Caco-2 (cell line): Measurements from ENCODE around the gene PER3. TPM values are rescaled to one million over a fixed set of nuclear protein-coding genes. Genes with fewer than 3 reads are reported as not detected.

Source experiments
- BruUV-seq: library from RNA; stranded (reverse); fragments of 400-500 nt; replicated peaks from 2 replicates; lab custom pipeline; 2021; lab: Mats Ljungman, UMichigan
- CTCF ChIA-PET: fragments of 300-600 bp; sonication (Branson Sonifier 250); formaldehyde crosslinking; loops from one replicate; lab custom pipeline; 2022; ENCODE audit warnings: antibody characterized with exemption; lab: Charles Lee
- POLR2A ChIA-PET: fragments of 300-600 bp; sonication (Branson Sonifier 250); formaldehyde crosslinking; loops from one replicate; lab custom pipeline; 2022; ENCODE audit warnings: antibody characterized with exemption; lab: Charles Lee
- DNase-seq, 2 experiments: peaks; one replicate each; pipeline versions ENCODE4 v3.0.0 to v3.0.0-alpha.2; 2020 to 2022
- H3K27me3 ChIP-seq: replicated peaks from 2 replicates; pipeline ENCODE4 v1.6.0; 2011; ENCODE audit warnings: low read length; ENCODE audit not compliant: control insufficient read depth, insufficient read depth
- H3K36me3 ChIP-seq: 2 replicates; pipeline ENCODE4 v1.5.1; 2011; ENCODE audit warnings: low read length; ENCODE audit not compliant: control insufficient read depth, insufficient read depth
- H3K4me1 ChIP-seq: fragments of 250-450 bp; sonication (Bioruptor Pico); 2 replicates; pipeline ENCODE4 v1.5.1; 2020; ENCODE audit warnings: mild to moderate bottlenecking
- H3K4me3 ChIP-seq: 2 replicates; pipeline ENCODE4 v1.5.1; 2011; ENCODE audit warnings: low read depth, mild to moderate bottlenecking, control low read depth, low read length
- H3K9me3 ChIP-seq: fragments of 250-450 bp; sonication (Bioruptor Pico); 2 replicates; pipeline ENCODE4 v1.5.1; 2020; ENCODE audit warnings: mild to moderate bottlenecking, moderate library complexity
- H3K27ac Mint-ChIP-seq: one replicate; pipeline ENCODE4 v1.8.0; 2022; ENCODE audit warnings: mixed read lengths; ENCODE audit not compliant: unreplicated experiment
- H3K27me3 Mint-ChIP-seq: one replicate; pipeline ENCODE4 v1.8.0; 2022; ENCODE audit warnings: mixed read lengths; ENCODE audit not compliant: insufficient read depth, unreplicated experiment
- H3K36me3 Mint-ChIP-seq: one replicate; pipeline ENCODE4 v1.8.0; 2022; ENCODE audit warnings: mild to moderate bottlenecking, mixed read lengths; ENCODE audit not compliant: insufficient read depth, unreplicated experiment
- H3K4me1 Mint-ChIP-seq: one replicate; pipeline ENCODE4 v1.8.0; 2022; ENCODE audit warnings: low read depth, mixed read lengths; ENCODE audit not compliant: unreplicated experiment
- H3K4me3 Mint-ChIP-seq: one replicate; pipeline ENCODE4 v1.8.0; 2022; ENCODE audit warnings: mild to moderate bottlenecking, moderate library complexity, mixed read lengths; ENCODE audit not compliant: unreplicated experiment
- H3K9me3 Mint-ChIP-seq: one replicate; pipeline ENCODE4 v1.8.0; 2022; ENCODE audit warnings: mixed read lengths; ENCODE audit not compliant: unreplicated experiment
- CTCF ChIP-seq, 2 experiments: fragments of 200-600 bp in 1 of 2; IDR thresholded peaks; 1 replicate in 1 of 2; 2 replicates in 1 of 2; pipeline versions ENCODE4 v1.5.1 to v1.8.0; 2011 to 2022; ENCODE audit warnings: antibody characterized with exemption in 1 of 2, control low read depth in 1 of 2, inconsistent platforms in 1 of 2, low read depth in 1 of 2, low read length in 1 of 2, mild to moderate bottlenecking in 1 of 2, moderate library complexity in 1 of 2; ENCODE audit not compliant: insufficient read depth in 1 of 2, severe bottlenecking in 1 of 2, unreplicated experiment in 1 of 2
- intact Hi-C: fragments of 100-400 bp; cut with micrococcal nuclease; formaldehyde crosslinking; loops from one replicate; pipeline ENCODE4 v1.10.0; 2022; ENCODE audit not compliant: unreplicated experiment
- total RNA-seq: library from RNA; stranded (reverse); gene quantifications from 2 replicates; pipeline ENCODE4 v1.2.3, GENCODE V29; 2022

The PER3 gene
- total RNA-seq, 1 experiment from 2014 or later = 27.4 TPM

DNA sequence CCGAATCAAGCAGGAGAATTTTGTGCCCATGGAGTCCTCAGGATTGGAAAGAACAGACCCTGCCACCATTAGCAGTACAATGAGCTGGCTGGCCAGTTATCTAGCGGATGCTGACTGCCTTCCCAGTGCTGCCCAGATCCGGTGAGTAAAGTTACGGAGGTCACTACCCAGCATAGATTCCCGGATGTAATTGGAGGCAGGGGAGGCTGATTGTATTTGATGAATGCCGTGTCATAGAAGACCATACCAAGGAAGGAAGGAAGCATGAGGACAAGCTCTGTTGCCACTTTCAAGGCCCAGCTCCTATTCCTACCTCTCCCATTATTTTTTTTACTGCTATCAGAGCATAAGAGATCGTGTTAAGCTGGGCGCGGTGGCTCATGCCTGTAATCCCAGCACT lies 39.2 kb upstream of the PER3 start:
- intact Hi-C loops = no loop called here
- Histone ChIP-seq H3K36me3 (no peaks in the 10 kb centered on the region), H3K4me1 (no peaks in the 10 kb centered on the region), H3K9me3 (no peaks in the 10 kb centered on the region), H3K27me3 (no peaks in the 10 kb centered on the region), H3K4me3 (no peak overlapping the region)
- CTCF ChIA-PET = interaction anchor here (1.1 kb wide), 1 partner anchor 77 kb away, joined by 7 read pairs; no protein-coding TSS in a partner anchor
- Mint-ChIP-seq H3K4me3 (no peak overlapping the region), H3K4me1 (no peaks in the 10 kb centered on the region), H3K36me3 (no peaks in the 10 kb centered on the region), H3K27ac (no peak overlapping the region), H3K9me3 (no peaks in the 10 kb centered on the region), H3K27me3 (no peaks in the 10 kb centered on the region)
- POLR2A ChIA-PET = no interaction called here
- BruUV-seq = no TSS peak
- no peak for DNase-seq
- TF ChIP-seq CTCF (IDR thresholded peaks at IDR 0.05; ENCODE audit: insufficient read depth in 1 of 2, low read depth in 1 of 2, low read length in 1 of 2, severe bottlenecking in 1 of 2, unreplicated experiment in 1 of 2) = no peak

DNA sequence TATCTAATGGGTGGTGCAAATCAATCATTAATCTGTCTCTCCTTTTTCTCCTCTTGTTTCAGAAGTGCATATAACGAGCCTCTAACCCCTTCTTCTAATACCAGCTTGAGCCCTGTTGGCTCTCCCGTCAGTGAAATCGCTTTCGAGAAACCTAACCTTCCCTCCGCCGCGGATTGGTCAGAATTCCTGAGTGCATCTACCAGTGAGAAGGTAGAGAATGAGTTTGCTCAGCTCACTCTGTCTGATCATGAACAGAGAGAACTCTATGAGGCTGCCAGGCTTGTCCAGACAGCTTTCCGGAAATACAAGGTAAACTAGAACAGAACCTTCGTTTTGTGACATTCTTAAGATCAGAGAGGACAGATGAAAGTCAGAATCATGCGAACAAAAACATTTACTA lies 38.3 kb upstream of the PER3 start:
- no TSS peak for BruUV-seq
- ChIA-PET CTCF (interaction anchor here (1.1 kb wide), 1 partner anchor 78 kb away, joined by 7 read pairs; no protein-coding TSS in a partner anchor), POLR2A (no interaction called here)
- Histone ChIP-seq H3K36me3 (no peaks in the 10 kb centered on the region), H3K9me3 (no peaks in the 10 kb centered on the region), H3K4me3 (no peak overlapping the region), H3K4me1 (no peaks in the 10 kb centered on the region), H3K27me3 (no peaks in the 10 kb centered on the region)
- Mint-ChIP-seq H3K4me1 (no peaks in the 10 kb centered on the region), H3K36me3 (no peaks in the 10 kb centered on the region), H3K27ac (no peak overlapping the region), H3K9me3 (no peaks in the 10 kb centered on the region), H3K27me3 (no peaks in the 10 kb centered on the region), H3K4me3 (no peak overlapping the region)
- DNase-seq = no peak
- no peak for TF ChIP-seq CTCF (IDR thresholded peaks at IDR 0.05; ENCODE audit: insufficient read depth in 1 of 2, low read depth in 1 of 2, low read length in 1 of 2, severe bottlenecking in 1 of 2, unreplicated experiment in 1 of 2)
- intact Hi-C loops = no loop called here

DNA sequence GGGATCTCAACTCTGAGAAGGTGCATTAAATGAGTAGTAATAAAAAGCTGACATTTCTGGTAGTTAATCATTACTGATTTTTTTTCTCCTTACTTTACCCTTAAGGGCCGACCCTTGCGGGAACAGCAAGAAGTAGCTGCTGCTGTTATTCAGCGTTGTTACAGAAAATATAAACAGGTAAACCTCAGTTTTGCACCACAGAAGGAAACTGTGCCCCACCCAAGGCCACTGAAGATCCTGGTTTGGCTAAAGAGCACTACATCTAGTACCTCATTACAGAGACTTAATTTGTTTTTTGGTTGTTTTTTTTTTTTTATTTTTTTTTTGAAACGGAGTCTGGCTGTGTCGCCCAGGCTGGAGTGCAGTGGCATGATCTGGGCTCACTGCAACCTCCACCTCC lies 36.5 kb upstream of the PER3 start:
- no peaks in the 10 kb centered on the region for H3K9me3 ChIP-seq
- DNase-seq = no peak
- TF ChIP-seq CTCF (IDR thresholded peaks at IDR 0.05; ENCODE audit: insufficient read depth in 1 of 2, low read depth in 1 of 2, low read length in 1 of 2, severe bottlenecking in 1 of 2, unreplicated experiment in 1 of 2) = no peak
- POLR2A ChIA-PET = interaction anchor here (1.3 kb wide), 1 partner anchor 43 kb away, joined by 3 read pairs; no protein-coding TSS in a partner anchor
- Mint-ChIP-seq H3K9me3 (no peaks in the 10 kb centered on the region), H3K27me3 (no peaks in the 10 kb centered on the region), H3K36me3 (no peaks in the 10 kb centered on the region), H3K4me1 (peaks cover 5% of the 10 kb centered on the region), H3K27ac (no peak overlapping the region), H3K4me3 (no peak overlapping the region)
- no peaks in the 10 kb centered on the region for H3K4me1 ChIP-seq
- H3K36me3 ChIP-seq = no peaks in the 10 kb centered on the region
- intact Hi-C loops = no loop called here
- CTCF ChIA-PET = no interaction called here
- H3K27me3 ChIP-seq = no peaks in the 10 kb centered on the region
- no peak overlapping the region for H3K4me3 ChIP-seq
- no TSS peak for BruUV-seq
